T-cell (primary cell): Measurements from ENCODE around the gene CST11. TPM values are rescaled to one million over a fixed set of nuclear protein-coding genes. Genes with fewer than 3 reads are reported as not detected.
"Not testable (repeated sequence)": the region's sequence is repeated elsewhere in the genome, so short reads cannot be mapped to it uniquely, and the experiment has no call there.

ENCODE experiments used
- ATAC-seq, 4 experiments: fragments of 200-7000 bp in 3 of 4; fragments of 150-1000 bp in 1 of 4; cut with Tn5 transposase; replicated peaks in 1 of 4; 1 replicate in 3 of 4; 2 replicates in 1 of 4; pipeline ENCODE4 v1.10.0; 2021; ENCODE audit warnings: moderate library complexity in 3 of 4, mild to moderate bottlenecking in 2 of 4, moderate number of reproducible peaks in 1 of 4
- CTCF ChIA-PET, 2 donors: fragments of 300-600 bp; sonication (Branson Sonifier 250); formaldehyde crosslinking; loops; one replicate each; lab custom pipeline; 2022; ENCODE audit warnings: antibody characterized with exemption in 2 of 2; lab: Charles Lee
- POLR2A ChIA-PET, 2 donors: fragments of 300-600 bp; sonication (Branson Sonifier 250); formaldehyde crosslinking; loops; one replicate each; lab custom pipeline; 2022; ENCODE audit warnings: antibody characterized with exemption in 2 of 2; lab: Charles Lee
- DNase-seq, 35 experiments: peaks; one replicate each; pipeline versions ENCODE4 v3.0.0 to v3.0.0-alpha.2; 2013 to 2023
- H3K27ac ChIP-seq: one replicate; pipeline ENCODE4 v1.5.1; 2013; ENCODE audit warnings: low read length
- H3K27me3 ChIP-seq, 2 experiments: replicated peaks in 1 of 2; 1 replicate in 1 of 2; 2 replicates in 1 of 2; pipeline versions ENCODE4 v1.6.1 to v1.7.0; 2013; ENCODE audit warnings: low read length in 1 of 2, mixed read lengths in 1 of 2; ENCODE audit not compliant: control insufficient read depth in 2 of 2, insufficient read depth in 2 of 2; ENCODE audit errors: extremely low read depth in 1 of 2
- H3K36me3 ChIP-seq, 2 donors: 1 replicate in 1 of 2; 2 replicates in 1 of 2; pipeline versions ENCODE4 v1.6.1 to v1.7.0; 2013; ENCODE audit warnings: low read length in 1 of 2; ENCODE audit not compliant: control insufficient read depth in 2 of 2, insufficient read depth in 1 of 2; ENCODE audit errors: extremely low read depth in 1 of 2
- H3K4me1 ChIP-seq, 2 experiments: 1 replicate in 1 of 2; 2 replicates in 1 of 2; pipeline versions ENCODE4 v1.6.1 to v1.7.0; 2013; ENCODE audit warnings: low read length in 2 of 2, mixed read lengths in 1 of 2; ENCODE audit not compliant: insufficient read depth in 2 of 2, control insufficient read depth in 1 of 2; ENCODE audit errors: extremely low read depth in 1 of 2
- H3K4me3 ChIP-seq, 2 donors: 1 replicate in 1 of 2; 2 replicates in 1 of 2; pipeline versions ENCODE4 v1.5.1 to v1.7.0; 2013; ENCODE audit warnings: mild to moderate bottlenecking in 2 of 2, low read length in 1 of 2, moderate library complexity in 1 of 2; ENCODE audit not compliant: control insufficient read depth in 1 of 2; ENCODE audit errors: extremely low read depth in 1 of 2
- H3K9me3 ChIP-seq: 2 replicates; pipeline ENCODE4 v1.7.0; 2013
- H3K27ac Mint-ChIP-seq, 2 donors: one replicate each; pipeline ENCODE4 v1.8.0; 2020 to 2021; ENCODE audit warnings: mild to moderate bottlenecking in 2 of 2, mixed read lengths in 2 of 2
- H3K27me3 Mint-ChIP-seq, 2 donors: one replicate each; pipeline ENCODE4 v1.8.0; 2021 to 2022; ENCODE audit warnings: mixed read lengths in 2 of 2
- H3K36me3 Mint-ChIP-seq: one replicate; pipeline ENCODE4 v1.8.0; 2021; ENCODE audit warnings: mixed read lengths
- H3K4me1 Mint-ChIP-seq, 3 donors: one replicate each; pipeline ENCODE4 v1.8.0; 2020 to 2022; ENCODE audit warnings: mixed read lengths in 3 of 3, mild to moderate bottlenecking in 1 of 3
- H3K4me3 Mint-ChIP-seq, 3 donors: one replicate each; pipeline ENCODE4 v1.8.0; 2020 to 2022; ENCODE audit warnings: mild to moderate bottlenecking in 3 of 3, mixed read lengths in 3 of 3, moderate library complexity in 3 of 3
- H3K9me3 Mint-ChIP-seq, 3 donors: one replicate each; pipeline ENCODE4 v1.8.0; 2020 to 2022; ENCODE audit warnings: mixed read lengths in 3 of 3
- WGBS: methylation state at CpG from one replicate; pipeline ENCODE4 v1.1.5; 2013; ENCODE audit warnings: missing lambda C conversion rate; ENCODE audit not compliant: insufficient coverage; 5-methylcytosine and 5-hydroxymethylcytosine counted together
- total RNA-seq, 35 experiments: library from RNA in 6 of 35; stranded (reverse) in 6 of 35; fragments of 120-200 nt in 1 of 35; gene quantifications; one replicate each; pipeline versions ENCODE4 v1.2.1 to v1.2.4 and lab custom pipeline; 2013 to 2026

The CST11 gene
- total RNA-seq, 5 donors from 2014 or later (not counting 1 experiment from before 2014, with no cell fraction given), result not detected

GRCh38 chr20:23476015-23476754 lies 23.5 kb upstream of the CST11 start:
- no peaks in the 10 kb centered on the region for H3K9me3 Mint-ChIP-seq
- no peaks in the 10 kb centered on the region for H3K4me1 Mint-ChIP-seq
- no peaks in the 10 kb centered on the region for H3K9me3 ChIP-seq
- H3K27ac Mint-ChIP-seq, result no peak overlapping the region
- ATAC-seq (no peak), DNase-seq (no peak)
- no peak overlapping the region for H3K4me3 ChIP-seq
- peaks cover 0 to 6% of the 10 kb centered on the region in 2 experiments for H3K27me3 ChIP-seq
- ChIA-PET POLR2A (no interaction called here), CTCF (no interaction called here)
- no peak overlapping the region for H3K27ac ChIP-seq
- 80% methylated on average over 5 of the region's 6 CpGs for WGBS
- peaks cover 2 to 4% of the 10 kb centered on the region in 2 donors for H3K27me3 Mint-ChIP-seq
- no peak overlapping the region for H3K4me3 Mint-ChIP-seq
- H3K36me3 Mint-ChIP-seq, result no peaks in the 10 kb centered on the region
- no peaks in the 10 kb centered on the region for H3K4me1 ChIP-seq
- no peaks in the 10 kb centered on the region for H3K36me3 ChIP-seq

- no peaks in the 10 kb centered on the region for H3K36me3 Mint-ChIP-seq
- H3K27ac Mint-ChIP-seq, result no peak overlapping the region
- H3K4me3 Mint-ChIP-seq, result no peak overlapping the region
- ATAC-seq, result no peak
- no peaks in the 10 kb centered on the region for H3K4me1 ChIP-seq
- no peaks in the 10 kb centered on the region for H3K36me3 ChIP-seq
- no peak overlapping the region for H3K27ac ChIP-seq
- no peaks in the 10 kb centered on the region for H3K4me1 Mint-ChIP-seq
- peaks cover 0 to 6% of the 10 kb centered on the region in 2 experiments for H3K27me3 ChIP-seq
- no peak overlapping the region for H3K4me3 ChIP-seq
- ChIA-PET POLR2A (no interaction called here), CTCF (no interaction called here)
- H3K9me3 Mint-ChIP-seq, result no peaks in the 10 kb centered on the region
- DNase-seq, result no peak
- 88% methylated on average over 5 of the region's 5 CpGs for WGBS
- no peaks in the 10 kb centered on the region for H3K9me3 ChIP-seq
- H3K27me3 Mint-ChIP-seq, result peaks cover 2 to 6% of the 10 kb centered on the region in 2 donors
Measured at GRCh38 chr20:23475395-23475794, 22.7 kb upstream of the CST11 start.

DNA sequence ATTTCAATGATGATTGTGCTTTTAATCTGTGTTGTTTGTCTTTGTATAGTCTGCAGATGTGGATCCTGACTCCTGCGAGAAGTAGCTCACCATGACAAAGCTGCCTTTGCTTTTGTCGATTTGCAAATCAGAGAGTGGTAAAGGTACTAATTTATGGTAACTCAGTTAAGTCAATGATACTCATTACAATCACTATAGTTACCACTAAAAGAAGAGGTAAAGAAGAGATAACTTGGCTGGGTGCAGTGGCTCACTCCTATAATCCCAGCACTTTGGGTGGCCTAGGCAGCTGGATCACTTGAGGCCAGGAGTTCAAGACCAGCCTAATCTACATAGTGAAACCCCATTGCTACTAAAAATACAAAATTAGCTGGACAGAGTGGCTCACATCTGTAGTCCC lies 20.6 kb upstream of the CST11 start:
- H3K9me3 Mint-ChIP-seq, H3K9me3 ChIP-seq, H3K4me1 Mint-ChIP-seq, H3K4me1 ChIP-seq, H3K36me3 ChIP-seq, H3K27ac ChIP-seq, ATAC-seq, H3K27ac Mint-ChIP-seq, POLR2A ChIA-PET, H3K4me3 ChIP-seq, CTCF ChIA-PET, DNase-seq, H3K4me3 Mint-ChIP-seq, H3K27me3 Mint-ChIP-seq, H3K27me3 ChIP-seq, H3K36me3 Mint-ChIP-seq: not testable (repeated sequence)
- no CpG with 5 or more reads among the region's 2 CpGs for WGBS

- H3K36me3 Mint-ChIP-seq, H3K9me3 ChIP-seq, H3K4me3 ChIP-seq, DNase-seq, H3K9me3 Mint-ChIP-seq, H3K4me3 Mint-ChIP-seq, H3K27me3 Mint-ChIP-seq, ATAC-seq, H3K4me1 Mint-ChIP-seq, POLR2A ChIA-PET, H3K36me3 ChIP-seq, H3K27ac Mint-ChIP-seq, H3K27me3 ChIP-seq, H3K27ac ChIP-seq, H3K4me1 ChIP-seq: not testable (repeated sequence)
- WGBS, result no CpG with 5 or more reads among the region's 5 CpGs
- CTCF ChIA-PET, result interaction anchor here in 1 of 2 donors (0.6 kb wide), 1 partner anchor 27 kb away, joined by 3 read pairs; no protein-coding TSS in a partner anchor
Measured at GRCh38 chr20:23472306-23472705, 19.6 kb upstream of the CST11 start.

DNA sequence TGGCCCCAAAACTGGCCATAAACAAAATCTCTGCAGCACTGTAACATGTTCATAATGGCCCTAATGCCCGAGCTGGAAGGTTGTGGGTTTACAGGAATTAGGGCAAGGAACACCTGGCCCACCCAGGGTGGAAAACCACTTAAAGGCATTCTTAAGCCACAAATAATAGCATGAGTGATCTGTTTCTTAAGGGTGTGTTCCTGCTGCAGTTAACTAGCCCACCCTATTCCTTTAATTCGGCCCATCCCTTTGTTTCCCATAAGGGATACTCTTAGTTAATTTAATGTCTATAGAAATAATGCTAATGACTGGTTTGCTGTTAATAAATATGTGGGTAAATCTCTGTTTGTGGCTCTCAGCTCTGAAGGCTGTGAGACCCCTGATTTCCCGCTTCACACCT lies 14.3 kb upstream of the CST11 start:
- not testable (repeated sequence) for H3K27ac Mint-ChIP-seq, DNase-seq, H3K4me1 Mint-ChIP-seq

GRCh38 chr20:23461180-23461579 lies 8.5 kb upstream of the CST11 start:
- H3K4me3 Mint-ChIP-seq, result no peak overlapping the region
- Histone ChIP-seq H3K27me3 (peaks cover 0 to 7% of the 10 kb centered on the region in 2 experiments), H3K4me3 (no peak overlapping the region), H3K27ac (no peak overlapping the region), H3K9me3 (no peaks in the 10 kb centered on the region), H3K36me3 (no peaks in the 10 kb centered on the region), H3K4me1 (peaks cover 3 to 13% of the 10 kb centered on the region in 2 experiments)
- WGBS, result no CpG with 5 or more reads among the region's 1 CpG
- DNase-seq, result no peak
- H3K9me3 Mint-ChIP-seq, result peaks cover 0 to 8% (median 7%) of the 10 kb centered on the region in 3 donors
- no peak for ATAC-seq
- ChIA-PET CTCF (no interaction called here), POLR2A (no interaction called here)
- H3K27ac Mint-ChIP-seq, result no peak overlapping the region
- peaks cover 7 to 18% of the 10 kb centered on the region in 2 donors for H3K27me3 Mint-ChIP-seq
- H3K36me3 Mint-ChIP-seq, result peaks cover 3% of the 10 kb centered on the region
- peaks cover 6 to 15% (median 10%) of the 10 kb centered on the region in 3 donors for H3K4me1 Mint-ChIP-seq

More for the DNA sequence above, 14.3 kb upstream of the CST11 start:
- H3K9me3 Mint-ChIP-seq, result peaks cover 4 to 21% (median 19%) of the 10 kb centered on the region in 3 donors
- ATAC-seq, H3K9me3 ChIP-seq, H3K4me1 ChIP-seq, H3K36me3 ChIP-seq, H3K4me3 ChIP-seq, H3K27me3 ChIP-seq, POLR2A ChIA-PET, H3K27ac ChIP-seq, H3K36me3 Mint-ChIP-seq, H3K4me3 Mint-ChIP-seq, CTCF ChIA-PET: not testable (repeated sequence)
- WGBS, result no CpG with 5 or more reads among the region's 3 CpGs
- H3K27me3 Mint-ChIP-seq, result peaks cover 9 to 21% of the 10 kb centered on the region in 2 donors
